ENCODE results near the gene GSTM3.

Gene GSTM3

GRCh38 chr1:109721971-109722370, 18.9 kb downstream of the GSTM3 start:
- H3K27ac ChIP-seq (ENCODE audit: low read length) = no peak overlapping the region
- H3K9ac ChIP-seq (ENCODE audit: low read length in 2 of 2) = no peak overlapping the region
- H3K27me3 ChIP-seq (ENCODE audit: control insufficient read depth in 1 of 2, insufficient read depth in 2 of 2, low read length in 2 of 2) = no peaks in the 10 kb centered on the region
- no peak overlapping the region for H3K4me3 ChIP-seq (ENCODE audit: low read length in 2 of 2)
- H3K9me3 ChIP-seq (ENCODE audit: control insufficient read depth in 2 of 2, low read length in 2 of 2) = no peaks in the 10 kb centered on the region
- no peaks in the 10 kb centered on the region for H3K36me3 ChIP-seq (ENCODE audit: control insufficient read depth in 2 of 2, insufficient read depth in 2 of 2, low read length in 2 of 2)
- no peaks in the 10 kb centered on the region for H3K4me1 ChIP-seq (ENCODE audit: control insufficient read depth, insufficient read depth, low read length)

- H3K9me3 ChIP-seq (ENCODE audit: control insufficient read depth in 2 of 2, low read length in 2 of 2) = no peaks in the 10 kb centered on the region
- H3K9ac ChIP-seq (ENCODE audit: low read length in 2 of 2) = no peak overlapping the region
- H3K4me1 ChIP-seq (ENCODE audit: control insufficient read depth, insufficient read depth, low read length) = peaks cover 2% of the 10 kb centered on the region
- H3K4me3 ChIP-seq (ENCODE audit: low read length in 2 of 2) = no peak overlapping the region
- no peak overlapping the region for H3K27ac ChIP-seq (ENCODE audit: low read length)
- H3K36me3 ChIP-seq (ENCODE audit: control insufficient read depth in 2 of 2, insufficient read depth in 2 of 2, low read length in 2 of 2) = no peaks in the 10 kb centered on the region
- H3K27me3 ChIP-seq (ENCODE audit: control insufficient read depth in 1 of 2, insufficient read depth in 2 of 2, low read length in 2 of 2) = no peaks in the 10 kb centered on the region
Observed at GRCh38 chr1:109721042-109721441, 19.8 kb downstream of the GSTM3 start.

GRCh38 chr1:109719337-109719837, 21.5 kb downstream of the GSTM3 start:
- peaks cover 5% of the 10 kb centered on the region for H3K4me1 ChIP-seq (ENCODE audit: control insufficient read depth, insufficient read depth, low read length)
- H3K9me3 ChIP-seq (ENCODE audit: control insufficient read depth in 2 of 2, low read length in 2 of 2) = no peaks in the 10 kb centered on the region
- H3K27me3 ChIP-seq (ENCODE audit: control insufficient read depth in 1 of 2, insufficient read depth in 2 of 2, low read length in 2 of 2) = no peaks in the 10 kb centered on the region
- H3K9ac ChIP-seq (ENCODE audit: low read length in 2 of 2) = no peak overlapping the region
- no peaks in the 10 kb centered on the region for H3K36me3 ChIP-seq (ENCODE audit: control insufficient read depth in 2 of 2, insufficient read depth in 2 of 2, low read length in 2 of 2)
- H3K4me3 ChIP-seq (ENCODE audit: low read length in 2 of 2) = no peak overlapping the region
- no peak overlapping the region for H3K27ac ChIP-seq (ENCODE audit: low read length)

DNA sequence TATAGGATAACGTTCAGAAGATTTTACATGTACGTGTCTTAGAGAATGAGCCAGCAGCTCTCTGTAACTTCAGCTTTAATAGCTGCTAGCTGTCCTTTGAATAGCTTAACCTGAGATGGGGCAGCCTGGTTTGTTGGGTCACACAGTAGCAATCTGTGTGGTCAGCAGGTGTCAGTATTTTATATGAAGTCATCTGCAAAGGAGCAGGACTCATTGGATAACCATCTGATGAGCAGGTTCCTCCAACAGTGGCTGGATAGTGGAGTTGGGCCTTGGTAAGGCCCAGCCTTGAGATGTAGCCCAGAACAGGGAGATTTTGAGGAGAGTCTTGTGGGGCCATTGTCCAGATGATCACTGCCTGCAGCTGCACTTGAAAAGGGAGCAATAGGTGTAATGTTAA, 22.3 kb downstream of the GSTM3 start:
- Histone ChIP-seq H3K4me1 (ENCODE audit: control insufficient read depth, insufficient read depth, low read length) (peaks cover 5% of the 10 kb centered on the region), H3K27me3 (ENCODE audit: control insufficient read depth in 1 of 2, insufficient read depth in 2 of 2, low read length in 2 of 2) (no peaks in the 10 kb centered on the region), H3K9me3 (ENCODE audit: control insufficient read depth in 2 of 2, low read length in 2 of 2) (no peaks in the 10 kb centered on the region), H3K36me3 (ENCODE audit: control insufficient read depth in 2 of 2, insufficient read depth in 2 of 2, low read length in 2 of 2) (no peaks in the 10 kb centered on the region), H3K9ac (ENCODE audit: low read length in 2 of 2) (no peak overlapping the region), H3K4me3 (ENCODE audit: low read length in 2 of 2) (no peak overlapping the region), H3K27ac (ENCODE audit: low read length) (no peak overlapping the region)

DNA sequence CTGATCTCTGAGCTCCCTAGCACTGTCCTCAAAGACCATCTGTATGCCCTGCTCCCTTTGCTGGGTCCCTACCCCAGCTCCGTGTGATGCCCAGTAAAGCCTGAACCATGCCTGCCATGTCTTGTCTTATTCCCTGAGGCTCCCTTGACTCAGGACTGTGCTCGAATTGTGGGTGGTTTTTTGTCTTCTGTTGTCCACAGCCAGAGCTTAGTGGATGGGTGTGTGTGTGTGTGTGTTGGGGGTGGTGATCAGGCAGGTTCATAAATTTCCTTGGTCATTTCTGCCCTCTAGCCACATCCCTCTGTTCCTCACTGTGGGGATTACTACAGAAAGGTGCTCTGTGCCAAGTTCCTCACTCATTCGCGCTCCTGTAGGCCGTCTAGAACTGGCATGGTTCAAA, 23.1 kb downstream of the GSTM3 start:
- Histone ChIP-seq H3K36me3 (ENCODE audit: control insufficient read depth in 2 of 2, insufficient read depth in 2 of 2, low read length in 2 of 2) (no peaks in the 10 kb centered on the region), H3K9me3 (ENCODE audit: control insufficient read depth in 2 of 2, low read length in 2 of 2) (no peaks in the 10 kb centered on the region), H3K4me1 (ENCODE audit: control insufficient read depth, insufficient read depth, low read length) (peaks cover 5% of the 10 kb centered on the region), H3K27ac (ENCODE audit: low read length) (no peak overlapping the region), H3K27me3 (ENCODE audit: control insufficient read depth in 1 of 2, insufficient read depth in 2 of 2, low read length in 2 of 2) (no peaks in the 10 kb centered on the region), H3K4me3 (ENCODE audit: low read length in 2 of 2) (no peak overlapping the region), H3K9ac (ENCODE audit: low read length in 2 of 2) (no peak overlapping the region)

- H3K4me3 ChIP-seq (ENCODE audit: low read length in 2 of 2) = no peak overlapping the region
- H3K9me3 ChIP-seq (ENCODE audit: control insufficient read depth in 2 of 2, low read length in 2 of 2) = no peaks in the 10 kb centered on the region
- no peak overlapping the region for H3K27ac ChIP-seq (ENCODE audit: low read length)
- peaks cover 5% of the 10 kb centered on the region for H3K4me1 ChIP-seq (ENCODE audit: control insufficient read depth, insufficient read depth, low read length)
- H3K9ac ChIP-seq (ENCODE audit: low read length in 2 of 2) = no peak overlapping the region
- H3K36me3 ChIP-seq (ENCODE audit: control insufficient read depth in 2 of 2, insufficient read depth in 2 of 2, low read length in 2 of 2) = no peaks in the 10 kb centered on the region
- H3K27me3 ChIP-seq (ENCODE audit: control insufficient read depth in 1 of 2, insufficient read depth in 2 of 2, low read length in 2 of 2) = no peaks in the 10 kb centered on the region
Observed at GRCh38 chr1:109716570-109717090, 24.2 kb downstream of the GSTM3 start.

- Histone ChIP-seq H3K4me3 (ENCODE audit: low read length in 2 of 2) (no peak overlapping the region), H3K9ac (ENCODE audit: low read length in 2 of 2) (no peak overlapping the region), H3K36me3 (ENCODE audit: control insufficient read depth in 2 of 2, insufficient read depth in 2 of 2, low read length in 2 of 2) (no peaks in the 10 kb centered on the region), H3K27ac (ENCODE audit: low read length) (no peak overlapping the region), H3K4me1 (ENCODE audit: control insufficient read depth, insufficient read depth, low read length) (peaks cover 5% of the 10 kb centered on the region), H3K9me3 (ENCODE audit: control insufficient read depth in 2 of 2, low read length in 2 of 2) (no peaks in the 10 kb centered on the region), H3K27me3 (ENCODE audit: control insufficient read depth in 1 of 2, insufficient read depth in 2 of 2, low read length in 2 of 2) (no peaks in the 10 kb centered on the region)
Observed at GRCh38 chr1:109716121-109716520, 24.7 kb downstream of the GSTM3 start.

DNA sequence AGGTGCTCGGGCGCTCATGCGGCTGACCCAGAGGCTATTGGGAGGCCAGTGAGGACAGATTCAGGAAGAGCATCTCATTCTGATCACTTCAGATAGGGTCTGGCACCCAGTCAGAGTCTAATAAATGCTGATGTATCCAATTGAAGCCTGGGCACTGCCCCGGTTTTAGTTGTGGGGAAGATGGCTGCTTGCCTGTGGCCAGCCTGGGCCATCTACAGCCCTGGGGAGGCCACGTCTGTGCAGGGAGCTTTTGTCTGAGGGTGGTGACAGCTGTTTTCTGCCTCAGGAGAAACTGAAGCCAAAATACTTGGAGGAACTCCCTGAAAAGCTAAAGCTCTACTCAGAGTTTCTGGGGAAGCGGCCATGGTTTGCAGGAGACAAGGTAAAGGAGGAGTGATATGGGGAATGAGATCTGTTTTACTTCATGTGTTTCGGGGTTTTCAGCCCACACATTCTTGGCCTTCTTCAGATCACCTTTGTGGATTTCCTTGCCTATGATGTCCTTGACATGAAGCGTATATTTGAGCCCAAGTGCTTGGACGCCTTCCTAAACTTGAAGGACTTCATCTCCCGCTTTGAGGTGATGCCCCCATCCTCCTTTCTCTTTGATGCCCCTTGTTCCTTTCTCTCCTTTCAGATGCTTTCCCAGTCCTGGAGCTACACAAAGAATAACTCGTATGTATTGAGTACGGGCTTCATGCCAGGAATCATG, 26.0 kb downstream of the GSTM3 start:
- Histone ChIP-seq H3K9ac (ENCODE audit: low read length in 2 of 2) (no peak overlapping the region), H3K27me3 (ENCODE audit: control insufficient read depth in 1 of 2, insufficient read depth in 2 of 2, low read length in 2 of 2) (no peaks in the 10 kb centered on the region), H3K9me3 (ENCODE audit: control insufficient read depth in 2 of 2, low read length in 2 of 2) (no peaks in the 10 kb centered on the region), H3K36me3 (ENCODE audit: control insufficient read depth in 2 of 2, insufficient read depth in 2 of 2, low read length in 2 of 2) (no peaks in the 10 kb centered on the region), H3K4me1 (ENCODE audit: control insufficient read depth, insufficient read depth, low read length) (peaks cover 5% of the 10 kb centered on the region), H3K27ac (ENCODE audit: low read length) (no peak overlapping the region), H3K4me3 (ENCODE audit: low read length in 2 of 2) (peak overlapping the region in 1 of 2 donors; percentile 3)

- Histone ChIP-seq H3K4me3 (ENCODE audit: low read length in 2 of 2) (no peak overlapping the region), H3K27ac (ENCODE audit: low read length) (no peak overlapping the region), H3K36me3 (ENCODE audit: control insufficient read depth in 2 of 2, insufficient read depth in 2 of 2, low read length in 2 of 2) (no peaks in the 10 kb centered on the region), H3K27me3 (ENCODE audit: control insufficient read depth in 1 of 2, insufficient read depth in 2 of 2, low read length in 2 of 2) (no peaks in the 10 kb centered on the region), H3K4me1 (ENCODE audit: control insufficient read depth, insufficient read depth, low read length) (peaks cover 5% of the 10 kb centered on the region), H3K9ac (ENCODE audit: low read length in 2 of 2) (no peak overlapping the region), H3K9me3 (ENCODE audit: control insufficient read depth in 2 of 2, low read length in 2 of 2) (no peaks in the 10 kb centered on the region)
Observed at GRCh38 chr1:109713636-109714035, 27.2 kb downstream of the GSTM3 start.

GRCh38 chr1:109712321-109712864, 28.4 kb downstream of the GSTM3 start:
- no peak overlapping the region for H3K27ac ChIP-seq (ENCODE audit: low read length)
- peak overlapping the region in 1 of 2 donors; percentile 15 for H3K9ac ChIP-seq (ENCODE audit: low read length in 2 of 2)
- H3K9me3 ChIP-seq (ENCODE audit: control insufficient read depth in 2 of 2, low read length in 2 of 2) = no peaks in the 10 kb centered on the region

More at GRCh38 chr1:109712321-109712864, 28.4 kb downstream of the GSTM3 start:
- Histone ChIP-seq H3K27me3 (ENCODE audit: control insufficient read depth in 1 of 2, insufficient read depth in 2 of 2, low read length in 2 of 2) (no peaks in the 10 kb centered on the region), H3K4me3 (ENCODE audit: low read length in 2 of 2) (peak overlapping the region in 1 of 2 donors; percentile 69), H3K4me1 (ENCODE audit: control insufficient read depth, insufficient read depth, low read length) (peaks cover 5% of the 10 kb centered on the region), H3K36me3 (ENCODE audit: control insufficient read depth in 2 of 2, insufficient read depth in 2 of 2, low read length in 2 of 2) (no peaks in the 10 kb centered on the region)

Measured in stomach smooth muscle (tissue), 2 donors.